ENCODE measurements around the gene EVX2. TPM values are rescaled to one million over a fixed set of nuclear protein-coding genes. Genes with fewer than 3 reads are reported as not detected.

Gene EVX2
- total RNA-seq, 2 experiments from 2014 or later, result not detected

DNA sequence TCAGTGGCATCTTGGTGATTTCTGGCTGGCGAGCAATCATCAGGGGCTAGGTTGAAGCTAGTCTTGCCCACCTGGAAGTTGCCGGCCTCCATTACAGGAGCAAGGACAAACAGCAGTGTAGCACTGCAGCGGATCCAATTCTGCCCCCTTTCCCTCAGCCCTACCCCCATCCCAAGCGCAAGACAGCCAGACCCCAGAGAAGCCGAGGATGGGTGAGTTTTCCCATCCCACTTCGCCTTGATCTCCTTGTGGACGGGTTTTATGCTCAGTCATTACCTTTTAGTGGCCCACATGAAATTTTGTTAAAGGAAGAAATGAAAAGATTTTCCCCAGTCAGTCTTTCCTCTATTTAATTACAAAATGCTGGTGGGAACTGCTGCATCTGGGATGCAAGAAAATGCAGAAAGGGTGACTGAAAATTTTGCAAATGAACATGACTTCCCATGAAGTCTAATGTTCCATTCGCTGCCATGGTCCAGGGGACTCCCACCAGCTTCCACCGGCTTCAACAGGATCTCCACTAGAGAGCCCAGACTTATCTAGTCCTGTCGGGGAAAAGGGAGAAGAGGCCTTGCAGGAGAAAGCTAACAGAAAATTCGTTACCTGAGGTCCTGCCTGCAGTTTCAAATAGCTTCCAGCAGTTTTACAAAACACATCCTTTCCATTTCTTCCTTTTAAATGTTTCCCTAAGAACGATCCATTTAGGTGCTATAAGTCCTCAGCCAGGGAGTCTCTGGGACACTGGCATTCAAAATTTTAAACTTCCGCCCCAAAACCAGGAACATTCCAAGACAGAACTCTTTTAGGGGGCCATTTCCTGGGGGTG, 36.8 kb upstream of the EVX2 start:
- no peaks in the 10 kb centered on the region for H3K4me1 Mint-ChIP-seq (ENCODE audit: low read depth)
- H3K27ac Mint-ChIP-seq, result no peak overlapping the region
- DNase-seq (no peak), ATAC-seq (no peak)
- no peak overlapping the region for H3K4me3 Mint-ChIP-seq
- ChIA-PET POLR2A (no interaction called here), CTCF (interaction anchor here (1.1 to 2.3 kb wide), 7 partner anchors 10 to 532 kb away, joined by 3 to 6 read pairs (median 3); no protein-coding TSS in a partner anchor)
- peaks cover 82% of the 10 kb centered on the region for H3K27me3 Mint-ChIP-seq (ENCODE audit: low read depth)
- peaks cover 9% of the 10 kb centered on the region for H3K36me3 Mint-ChIP-seq (ENCODE audit: low read depth)
- H3K9me3 Mint-ChIP-seq (ENCODE audit: insufficient read depth), result peaks cover 6% of the 10 kb centered on the region

DNA sequence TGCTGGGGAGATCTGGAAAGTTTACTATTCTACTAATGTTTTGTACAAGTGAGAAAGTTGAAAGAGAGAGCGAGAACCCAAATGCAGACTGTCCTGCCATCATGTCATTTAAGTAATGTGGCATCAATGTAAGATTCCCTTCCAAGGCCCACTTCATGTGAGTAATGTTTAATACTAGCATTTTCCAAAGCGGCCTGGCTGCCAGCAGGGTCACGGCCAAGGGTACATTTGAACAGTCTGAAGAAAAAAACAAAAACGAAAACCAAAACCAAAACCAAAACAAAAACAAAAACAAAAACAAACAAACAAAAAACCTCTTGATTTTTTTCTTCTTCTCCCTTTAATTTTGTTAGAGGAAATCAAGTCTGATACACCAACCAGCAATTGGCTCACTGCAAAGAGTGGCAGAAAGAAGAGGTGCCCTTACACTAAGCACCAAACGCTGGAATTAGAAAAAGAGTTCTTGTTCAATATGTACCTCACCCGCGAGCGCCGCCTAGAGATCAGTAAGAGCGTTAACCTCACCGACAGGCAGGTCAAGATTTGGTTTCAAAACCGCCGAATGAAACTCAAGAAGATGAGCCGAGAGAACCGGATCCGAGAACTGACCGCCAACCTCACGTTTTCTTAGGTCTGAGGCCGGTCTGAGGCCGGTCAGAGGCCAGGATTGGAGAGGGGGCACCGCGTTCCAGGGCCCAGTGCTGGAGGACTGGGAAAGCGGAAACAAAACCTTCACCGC, 35.0 kb upstream of the EVX2 start:
- Mint-ChIP-seq H3K27me3 (ENCODE audit: low read depth) (peaks cover 81% of the 10 kb centered on the region), H3K9me3 (ENCODE audit: insufficient read depth) (peaks cover 6% of the 10 kb centered on the region), H3K27ac (no peak overlapping the region), H3K36me3 (ENCODE audit: low read depth) (peaks cover 5% of the 10 kb centered on the region), H3K4me1 (ENCODE audit: low read depth) (no peaks in the 10 kb centered on the region), H3K4me3 (no peak overlapping the region)
- POLR2A ChIA-PET, result no interaction called here
- CTCF ChIA-PET, result no interaction called here
- no peak for ATAC-seq
- no peak for DNase-seq

DNA sequence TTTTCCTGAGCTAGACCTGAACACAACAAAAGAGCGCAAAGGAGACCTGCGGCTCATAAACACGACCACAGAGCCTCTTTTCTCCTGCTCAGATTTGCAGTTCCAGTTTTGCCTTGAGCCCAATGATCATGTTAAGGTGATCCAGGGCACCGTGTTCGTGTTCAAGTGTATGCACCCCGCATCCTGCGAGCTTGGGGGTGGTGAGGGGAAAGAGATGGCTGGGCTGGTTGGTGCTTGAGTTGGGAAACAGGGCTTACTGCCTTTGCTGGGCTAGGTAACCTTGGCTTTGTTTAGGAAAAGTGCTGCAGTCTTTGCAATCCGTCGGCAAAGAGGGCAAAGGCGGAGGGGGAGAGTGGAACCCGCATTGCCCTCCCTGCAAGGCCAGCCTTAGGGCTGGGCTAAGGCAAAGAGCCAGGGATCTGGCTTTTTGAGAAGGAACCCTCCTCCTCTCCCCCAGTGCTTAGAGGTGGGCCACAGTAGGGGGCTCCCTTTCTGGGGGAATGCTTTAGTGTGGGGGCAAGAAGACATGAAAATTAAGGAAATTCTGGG, 34.1 kb upstream of the EVX2 start:
- Mint-ChIP-seq H3K27ac (no peak overlapping the region), H3K27me3 (ENCODE audit: low read depth) (peaks cover 83% of the 10 kb centered on the region), H3K4me1 (ENCODE audit: low read depth) (no peaks in the 10 kb centered on the region), H3K36me3 (ENCODE audit: low read depth) (peaks cover 4% of the 10 kb centered on the region), H3K4me3 (no peak overlapping the region), H3K9me3 (ENCODE audit: insufficient read depth) (peaks cover 9% of the 10 kb centered on the region)
- POLR2A ChIA-PET, result no interaction called here
- CTCF ChIA-PET, result no interaction called here
- no peak for DNase-seq
- ATAC-seq, result no peak

DNA sequence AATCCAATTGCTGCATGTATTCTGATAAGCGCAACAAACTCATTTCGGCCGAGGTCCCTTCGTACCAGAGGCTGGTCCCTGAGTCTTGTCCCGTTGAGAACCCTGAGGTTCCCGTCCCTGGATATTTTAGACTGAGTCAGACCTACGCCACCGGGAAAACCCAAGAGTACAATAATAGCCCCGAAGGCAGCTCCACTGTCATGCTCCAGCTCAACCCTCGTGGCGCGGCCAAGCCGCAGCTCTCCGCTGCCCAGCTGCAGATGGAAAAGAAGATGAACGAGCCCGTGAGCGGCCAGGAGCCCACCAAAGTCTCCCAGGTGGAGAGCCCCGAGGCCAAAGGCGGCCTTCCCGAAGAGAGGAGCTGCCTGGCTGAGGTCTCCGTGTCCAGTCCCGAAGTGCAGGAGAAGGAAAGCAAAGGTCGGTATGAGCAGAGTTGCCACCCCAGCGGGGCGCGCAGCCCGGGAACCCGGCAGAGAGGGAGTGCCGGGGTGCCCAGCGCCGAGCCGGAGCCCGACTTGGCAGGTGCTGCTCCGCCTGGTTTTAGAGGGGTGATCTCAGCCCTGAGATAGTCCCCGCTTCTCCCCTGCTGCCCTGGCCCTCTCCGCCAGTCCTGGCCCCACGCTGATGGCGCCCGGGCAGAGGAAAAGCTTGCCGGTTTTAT, 33.5 kb upstream of the EVX2 start:
- H3K4me3 Mint-ChIP-seq, result no peak overlapping the region

DNA sequence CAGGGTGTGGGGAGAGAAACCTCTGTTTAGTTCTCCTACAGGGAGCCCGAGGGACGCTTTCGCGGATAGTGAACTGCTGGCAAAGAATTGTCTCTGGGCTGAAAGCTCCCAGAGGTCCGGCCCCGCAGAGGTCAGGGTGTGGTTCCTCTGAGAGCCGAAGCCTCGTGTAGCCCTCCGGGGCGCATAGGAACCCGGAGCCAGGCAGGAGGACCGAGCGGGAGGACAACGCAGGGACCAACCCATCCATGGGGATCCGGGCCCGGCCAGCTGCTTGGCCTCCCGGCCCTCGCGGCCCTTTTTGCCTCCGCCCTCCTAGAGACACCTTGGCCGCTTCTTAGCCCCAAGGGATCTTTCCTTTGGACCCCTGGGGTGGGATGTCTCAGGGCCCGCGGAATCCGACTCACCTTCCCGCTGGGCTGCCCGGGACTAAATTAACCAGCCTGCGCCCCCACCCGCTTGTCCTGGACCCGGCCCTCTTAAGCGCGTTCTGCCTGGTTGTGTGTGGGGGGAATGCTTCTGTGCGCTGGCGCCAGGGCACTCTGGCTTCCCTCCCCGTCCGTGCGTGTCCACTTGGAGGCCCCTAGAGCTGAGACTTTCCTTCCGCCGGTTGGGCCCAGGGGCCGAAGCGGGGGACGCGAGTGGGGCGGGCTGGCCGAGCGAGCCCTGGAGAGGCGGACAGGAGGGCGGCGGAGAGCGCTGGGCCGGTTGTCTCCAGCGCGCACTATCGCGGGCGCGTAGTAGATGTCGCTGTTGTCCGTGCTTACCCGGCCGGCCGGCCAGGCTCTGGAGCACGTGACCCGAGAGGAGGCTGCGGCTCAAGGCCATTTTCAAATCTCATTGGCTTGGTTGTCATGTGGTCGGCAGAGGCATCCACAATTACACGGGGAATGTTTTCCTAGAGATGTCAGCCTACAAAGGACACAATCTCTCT, 32.4 kb upstream of the EVX2 start, which contains the start of gene HOXD10:
Gene HOXD10, plus strand, starts transcription at position 896 of the 931 bp plus-strand sequence. CDS start 56 bp downstream, outside the sequence.
- ChIA-PET CTCF (no interaction called here), POLR2A (no interaction called here)
- Mint-ChIP-seq H3K27me3 (ENCODE audit: low read depth) (peaks cover 86% of the 10 kb centered on the region), H3K4me1 (ENCODE audit: low read depth) (no peaks in the 10 kb centered on the region), H3K27ac (no peak within 1 kb of the TSS), H3K9me3 (ENCODE audit: insufficient read depth) (peaks cover 10% of the 10 kb centered on the region), H3K36me3 (ENCODE audit: low read depth) (peaks cover 6% of the 10 kb centered on the region), H3K4me3 (no peak within 1 kb of the TSS)
- no peak for DNase-seq
- ATAC-seq, result no peak

More for the DNA sequence above, 33.5 kb upstream of the EVX2 start:
- Mint-ChIP-seq H3K9me3 (ENCODE audit: insufficient read depth) (peaks cover 10% of the 10 kb centered on the region), H3K36me3 (ENCODE audit: low read depth) (peaks cover 4% of the 10 kb centered on the region), H3K4me1 (ENCODE audit: low read depth) (no peaks in the 10 kb centered on the region), H3K27ac (no peak overlapping the region), H3K27me3 (ENCODE audit: low read depth) (peaks cover 84% of the 10 kb centered on the region)
- DNase-seq (no peak), ATAC-seq (no peak)
- POLR2A ChIA-PET, result no interaction called here
- CTCF ChIA-PET, result no interaction called here

DNA sequence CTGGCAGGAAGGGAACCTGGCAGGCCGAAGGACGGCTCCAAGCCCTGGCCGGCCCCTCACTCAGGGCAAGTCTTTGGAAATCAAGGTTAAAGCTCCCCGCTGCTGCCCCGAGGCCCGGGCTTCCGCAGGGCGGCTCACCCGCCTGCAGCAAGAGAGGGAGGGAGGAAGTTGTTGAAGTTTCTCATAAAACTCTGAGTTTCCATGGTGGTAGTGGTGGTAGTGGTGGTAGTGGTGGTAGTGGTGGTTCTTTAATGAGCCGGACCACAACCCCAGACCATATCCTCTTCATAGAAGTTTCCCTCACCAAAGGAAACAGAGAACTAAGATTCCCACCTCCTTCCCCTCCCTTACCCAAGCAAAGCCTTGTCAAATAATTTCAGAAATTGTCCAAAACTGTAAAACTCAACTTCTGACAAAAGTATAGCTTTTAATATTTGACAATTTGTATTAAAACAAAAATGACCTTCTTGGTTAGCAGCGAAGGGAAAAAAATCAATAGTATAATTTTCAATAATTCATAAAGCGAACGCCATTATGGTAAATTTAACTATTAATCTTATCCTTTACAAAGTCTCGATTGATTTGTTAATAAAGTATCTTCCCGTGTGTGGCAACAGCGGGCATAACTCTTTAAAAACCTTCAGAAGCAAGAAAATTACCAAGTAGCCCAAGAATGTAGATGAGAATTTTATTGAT, 31.3 kb upstream of the EVX2 start:
- CTCF ChIA-PET, result no interaction called here
- no peak for ATAC-seq

DNA sequence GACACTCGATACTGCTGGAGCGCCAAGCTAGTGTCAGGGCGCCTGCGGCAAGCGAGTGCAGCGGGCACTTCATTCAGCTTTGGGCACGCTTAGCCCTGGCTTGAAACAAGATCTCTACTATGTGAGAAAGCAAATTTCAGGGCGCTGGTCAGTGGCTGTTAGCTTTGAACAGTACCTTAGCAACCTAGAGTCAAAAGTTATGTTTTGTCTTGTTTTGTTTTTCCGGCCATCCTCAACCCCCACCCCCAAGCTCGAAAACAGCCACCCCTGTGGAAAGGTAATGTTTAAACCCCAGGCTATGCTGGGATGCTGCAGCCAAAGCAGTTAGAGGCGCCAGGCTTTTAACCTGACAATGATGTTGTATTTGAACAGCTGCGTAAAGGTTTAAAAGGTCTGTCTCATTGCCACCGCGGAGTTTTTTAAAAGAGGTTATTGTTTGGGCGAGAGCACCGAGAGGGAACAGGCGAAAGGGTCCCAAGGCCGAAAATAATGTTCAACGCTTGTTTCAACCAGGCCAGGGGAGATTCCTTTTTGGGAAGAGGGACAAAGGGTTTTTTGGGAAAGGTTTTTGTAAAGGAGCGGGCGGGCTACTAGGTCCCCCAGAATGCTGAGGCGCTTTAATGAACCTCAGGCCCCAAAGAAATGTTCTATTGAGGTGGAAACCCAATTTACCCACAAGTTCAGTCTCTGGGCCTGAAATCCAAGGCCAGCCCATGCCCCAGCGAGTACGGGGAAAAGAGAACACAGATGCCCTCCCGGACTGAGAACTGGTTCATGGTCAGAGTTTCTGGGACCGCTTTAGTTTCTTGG, 30.6 kb upstream of the EVX2 start:
- H3K4me1 Mint-ChIP-seq (ENCODE audit: low read depth), result no peaks in the 10 kb centered on the region
- peaks cover 10% of the 10 kb centered on the region for H3K9me3 Mint-ChIP-seq (ENCODE audit: insufficient read depth)
- H3K36me3 Mint-ChIP-seq (ENCODE audit: low read depth), result peaks cover 8% of the 10 kb centered on the region
- POLR2A ChIA-PET, result interaction anchor here (0.7 kb wide), 1 partner anchor 10 kb away, joined by 3 read pairs; no protein-coding TSS in a partner anchor
- peaks cover 84% of the 10 kb centered on the region for H3K27me3 Mint-ChIP-seq (ENCODE audit: low read depth)
- no peak for ATAC-seq
- DNase-seq, result no peak
- CTCF ChIA-PET, result interaction anchor here (0.9 to 1.0 kb wide), 2 partner anchors 17 to 48 kb away, joined by 3 to 5 read pairs; no protein-coding TSS in a partner anchor
- no peak overlapping the region for H3K27ac Mint-ChIP-seq
- no peak overlapping the region for H3K4me3 Mint-ChIP-seq

More for the DNA sequence above, 31.3 kb upstream of the EVX2 start:
- Mint-ChIP-seq H3K4me1 (ENCODE audit: low read depth) (no peaks in the 10 kb centered on the region), H3K9me3 (ENCODE audit: insufficient read depth) (peaks cover 10% of the 10 kb centered on the region), H3K4me3 (no peak overlapping the region), H3K36me3 (ENCODE audit: low read depth) (peaks cover 6% of the 10 kb centered on the region), H3K27me3 (ENCODE audit: low read depth) (peaks cover 84% of the 10 kb centered on the region), H3K27ac (no peak overlapping the region)
- POLR2A ChIA-PET, result no interaction called here
- DNase-seq, result no peak

DNA sequence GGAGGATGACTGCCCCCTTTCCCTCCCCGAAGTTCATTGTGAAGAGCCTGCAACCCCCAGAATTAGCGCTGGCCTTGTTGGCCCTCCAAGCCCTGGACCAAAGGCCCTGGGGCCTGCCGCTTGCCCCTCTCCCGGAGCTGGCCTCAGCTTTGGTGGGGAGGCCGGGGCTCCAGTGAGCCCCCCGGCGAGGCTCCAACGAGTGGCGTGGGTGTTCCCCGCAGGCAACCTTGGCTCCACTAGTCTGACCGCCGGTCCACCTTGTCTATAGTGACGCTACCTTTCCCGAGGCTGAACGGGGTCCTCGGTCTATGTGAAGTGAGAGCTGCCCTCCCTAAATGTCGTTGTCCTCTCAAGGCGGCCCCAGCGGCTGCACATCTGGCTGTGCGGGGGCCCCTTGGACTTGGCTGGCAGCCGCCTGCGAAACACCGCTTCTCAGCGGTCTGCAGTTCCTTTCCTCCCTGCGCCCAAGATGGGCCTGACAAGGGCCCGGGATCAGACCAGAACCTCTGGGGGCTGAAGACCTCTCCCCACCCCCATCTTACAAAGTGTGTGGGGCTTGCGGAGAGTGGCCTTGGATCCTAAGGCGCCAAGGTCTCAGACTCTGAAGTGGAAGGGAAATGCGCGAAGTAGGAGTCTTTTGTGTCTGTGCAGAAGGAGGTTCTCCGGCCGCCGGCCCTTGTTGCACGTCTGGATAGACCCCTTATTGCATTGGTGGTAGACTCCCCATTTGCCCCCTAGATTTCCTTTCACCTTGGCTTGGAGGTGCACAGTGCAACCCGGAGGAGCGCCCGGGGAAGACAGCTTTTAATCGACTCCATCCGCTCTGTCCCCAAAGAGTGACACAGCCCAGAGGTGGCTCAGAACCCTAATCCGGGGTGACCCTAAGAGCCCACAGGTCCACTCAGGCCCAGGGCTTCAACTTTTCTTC, 28.9 kb upstream of the EVX2 start:
- Mint-ChIP-seq H3K36me3 (ENCODE audit: low read depth) (peaks cover 7% of the 10 kb centered on the region), H3K4me1 (ENCODE audit: low read depth) (peaks cover 4% of the 10 kb centered on the region), H3K9me3 (ENCODE audit: insufficient read depth) (peaks cover 10% of the 10 kb centered on the region), H3K4me3 (no peak overlapping the region), H3K27ac (no peak overlapping the region), H3K27me3 (ENCODE audit: low read depth) (peaks cover 79% of the 10 kb centered on the region)
- ChIA-PET POLR2A (no interaction called here), CTCF (interaction anchor here (0.6 to 2.0 kb wide), 3 partner anchors 19 to 539 kb away, joined by 3 to 5 read pairs (median 3); no protein-coding TSS in a partner anchor)
- no peak for DNase-seq
- no peak for ATAC-seq

DNA sequence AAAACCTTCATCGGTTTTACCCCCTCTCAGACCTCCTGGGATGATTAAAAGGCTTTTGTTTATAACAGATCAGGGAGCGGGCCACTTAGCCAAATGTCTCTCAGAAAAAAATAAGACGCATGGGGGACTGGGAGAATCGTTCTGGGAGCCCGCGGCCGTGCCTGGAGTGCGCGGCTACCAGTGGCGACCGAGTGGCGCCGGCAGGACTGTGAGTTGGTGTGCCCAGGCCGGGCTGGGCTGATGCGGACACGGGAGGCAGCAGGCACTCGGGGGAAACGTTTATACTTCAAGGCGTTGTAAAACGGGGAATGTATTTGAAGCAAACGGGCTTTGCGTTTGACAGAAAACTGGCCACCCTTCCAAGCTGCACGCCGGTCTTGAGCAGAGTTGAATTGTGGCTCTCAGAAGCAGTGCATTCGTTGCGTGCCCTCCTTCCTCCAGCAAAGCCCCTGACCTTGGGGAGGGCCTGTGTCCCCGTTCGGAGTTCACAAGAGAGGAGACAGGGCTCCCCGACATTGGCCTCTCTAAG, 28.1 kb upstream of the EVX2 start:
- POLR2A ChIA-PET, result no interaction called here
- Mint-ChIP-seq H3K4me3 (no peak overlapping the region), H3K27ac (no peak overlapping the region), H3K9me3 (ENCODE audit: insufficient read depth) (peaks cover 6% of the 10 kb centered on the region), H3K36me3 (ENCODE audit: low read depth) (peaks cover 6% of the 10 kb centered on the region), H3K27me3 (ENCODE audit: low read depth) (peaks cover 78% of the 10 kb centered on the region), H3K4me1 (ENCODE audit: low read depth) (peaks cover 7% of the 10 kb centered on the region)
- ATAC-seq, result no peak
- CTCF ChIA-PET, result interaction anchor here (1.7 to 2.3 kb wide), 4 partner anchors 15 to 50 kb away, joined by 5 to 8 read pairs (median 6); no protein-coding TSS in a partner anchor
- no peak for DNase-seq

Measured in activated CD8-positive, alpha-beta T cell treated with anti-CD3 and anti-CD28 coated beads, Interleukin-2, amount 10 ng/mL, durations not matched to agents 7 days and 5 days (primary cell).